HG03045 (cell line): ENCODE measurements around the gene PIEZO1.

Experiments used
- ATAC-seq: cut with Tn5 transposase; IDR thresholded peaks from one replicate; pipeline ENCODE4 v1.9.1; 2021; ENCODE audit warnings: mild to moderate bottlenecking, moderate library complexity; ENCODE audit not compliant: unreplicated experiment

Gene PIEZO1

DNA sequence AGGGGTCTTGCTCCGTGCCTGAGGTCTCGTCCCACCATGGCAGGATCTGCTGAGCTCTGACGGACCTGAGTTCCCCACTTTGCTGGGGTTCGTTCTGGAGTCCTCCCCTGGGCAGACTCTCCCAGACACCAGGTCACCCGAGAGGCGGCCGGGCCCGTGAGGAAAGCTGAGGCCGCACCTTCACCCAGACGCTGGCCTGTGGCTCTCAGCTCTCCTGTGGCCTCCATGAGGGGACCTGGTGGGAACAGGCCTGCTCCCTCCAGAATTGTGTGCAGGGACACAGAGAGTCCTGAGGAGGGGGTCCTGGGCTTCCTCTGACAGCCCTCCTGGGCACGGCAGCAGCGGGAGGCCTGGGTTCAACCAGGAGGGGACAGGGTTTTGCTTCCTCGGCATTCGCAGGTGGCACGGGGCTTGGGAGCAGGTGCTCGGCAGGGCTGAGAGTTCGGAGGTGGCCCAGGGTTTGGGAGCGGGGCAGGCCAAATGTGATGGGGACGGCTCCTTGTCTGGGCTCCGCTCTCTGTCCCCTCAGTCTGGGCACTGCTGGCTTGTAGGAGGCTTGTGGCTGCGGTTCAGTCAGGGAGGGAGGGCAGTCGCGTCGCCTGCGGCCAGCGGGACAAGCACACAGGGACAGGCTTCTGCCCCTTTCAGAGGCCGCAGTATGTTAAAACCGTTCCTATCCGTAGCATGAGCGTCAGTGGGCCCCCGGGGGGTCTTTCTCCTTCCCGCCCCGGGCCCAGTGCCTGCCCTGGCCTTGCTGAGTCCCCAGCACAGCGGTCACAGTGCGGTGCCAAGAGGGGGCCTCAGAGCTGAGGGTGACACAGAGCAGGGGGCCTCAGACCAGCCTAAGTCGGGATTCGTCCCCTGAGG, 90.6 kb downstream of the PIEZO1 start:
- ATAC-seq = no peak

DNA sequence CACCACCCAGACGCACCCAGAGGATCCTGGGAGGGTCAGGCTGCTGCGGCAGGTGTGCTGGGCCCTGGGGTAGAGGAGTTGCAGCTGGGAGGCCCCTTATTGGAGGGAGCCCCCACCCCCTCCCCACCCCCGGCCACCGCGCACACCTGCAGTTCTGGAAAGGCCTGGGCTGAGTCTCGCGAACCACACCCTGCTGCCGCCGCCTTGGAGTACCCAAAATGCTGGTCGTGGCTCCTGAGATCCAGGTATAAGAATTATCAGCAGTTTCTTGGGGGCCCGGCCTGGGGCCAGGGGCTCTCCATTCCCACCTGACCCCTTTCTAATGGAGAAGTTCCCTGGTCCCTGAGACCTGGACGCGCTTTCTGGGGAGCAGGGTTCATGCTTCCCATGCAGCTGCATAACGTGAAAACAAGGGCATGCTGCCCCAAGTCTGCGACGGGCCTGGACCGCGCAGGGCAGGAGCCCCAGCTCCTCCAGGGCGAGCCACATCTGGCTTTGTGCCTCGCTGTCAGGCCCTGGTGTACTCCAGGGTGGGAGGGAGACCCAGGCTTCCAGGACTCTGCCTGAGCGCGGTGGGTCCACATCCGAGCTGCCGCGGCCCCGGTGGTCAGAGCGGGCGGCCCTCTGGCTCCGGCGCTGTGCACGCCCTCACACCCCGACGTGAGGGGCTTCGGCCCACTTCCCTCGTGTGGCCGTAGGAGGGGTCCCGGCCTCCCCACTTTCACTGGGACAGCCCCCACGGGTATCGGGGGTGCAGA, 91.4 kb downstream of the PIEZO1 start:
- no peak for ATAC-seq

DNA sequence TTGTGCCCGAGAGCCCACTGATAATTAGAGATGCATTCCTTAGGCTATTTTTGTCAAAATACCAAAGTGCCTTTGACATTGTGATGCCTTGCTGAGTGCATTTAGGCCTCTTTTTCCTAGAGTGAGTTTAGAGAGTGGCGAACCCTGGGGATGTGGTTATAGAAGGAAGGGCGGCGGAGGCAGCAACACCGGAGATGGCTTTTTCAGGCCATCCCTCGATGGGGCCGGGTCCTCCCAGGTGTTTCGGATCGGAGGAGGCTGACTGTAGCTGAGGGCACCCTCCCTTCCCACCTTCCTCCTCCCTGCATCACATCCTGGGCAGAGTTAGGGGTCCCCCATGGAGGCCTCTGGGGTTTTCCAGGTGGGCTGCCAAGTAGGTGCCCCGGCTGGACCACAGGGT, 92.2 kb downstream of the PIEZO1 start:
- no peak for ATAC-seq

DNA sequence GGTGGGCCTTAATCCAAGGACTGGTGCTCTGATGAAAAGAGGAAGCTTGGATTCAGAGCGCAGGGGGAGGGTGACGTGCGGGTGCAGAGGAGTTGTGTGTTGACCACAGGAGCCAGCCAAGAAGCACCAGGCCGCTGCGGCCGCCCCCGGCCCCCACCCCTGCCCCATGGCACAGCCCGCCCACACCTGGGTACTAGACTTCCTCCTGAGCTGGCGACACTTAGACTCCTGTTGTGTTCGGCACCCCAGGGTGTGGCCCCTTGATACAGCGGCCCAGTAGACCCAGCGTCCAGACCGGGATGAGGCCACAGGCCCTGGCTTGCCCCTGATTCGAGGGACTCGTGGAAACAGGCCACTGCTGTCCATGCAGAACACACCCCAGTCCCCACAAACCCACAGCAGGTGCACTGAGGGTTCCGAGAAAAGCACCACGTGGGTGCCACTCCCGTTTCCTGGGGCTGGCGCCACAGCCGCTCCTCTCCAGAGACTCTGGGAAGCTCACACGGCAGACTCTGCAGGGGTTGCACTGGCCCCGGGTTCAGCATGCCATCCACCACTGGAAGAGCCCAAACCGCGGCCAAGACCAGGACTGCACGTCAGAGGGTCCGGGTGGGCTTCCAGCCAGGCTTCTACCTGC, 93.0 kb downstream of the PIEZO1 start:
- no peak for ATAC-seq

DNA sequence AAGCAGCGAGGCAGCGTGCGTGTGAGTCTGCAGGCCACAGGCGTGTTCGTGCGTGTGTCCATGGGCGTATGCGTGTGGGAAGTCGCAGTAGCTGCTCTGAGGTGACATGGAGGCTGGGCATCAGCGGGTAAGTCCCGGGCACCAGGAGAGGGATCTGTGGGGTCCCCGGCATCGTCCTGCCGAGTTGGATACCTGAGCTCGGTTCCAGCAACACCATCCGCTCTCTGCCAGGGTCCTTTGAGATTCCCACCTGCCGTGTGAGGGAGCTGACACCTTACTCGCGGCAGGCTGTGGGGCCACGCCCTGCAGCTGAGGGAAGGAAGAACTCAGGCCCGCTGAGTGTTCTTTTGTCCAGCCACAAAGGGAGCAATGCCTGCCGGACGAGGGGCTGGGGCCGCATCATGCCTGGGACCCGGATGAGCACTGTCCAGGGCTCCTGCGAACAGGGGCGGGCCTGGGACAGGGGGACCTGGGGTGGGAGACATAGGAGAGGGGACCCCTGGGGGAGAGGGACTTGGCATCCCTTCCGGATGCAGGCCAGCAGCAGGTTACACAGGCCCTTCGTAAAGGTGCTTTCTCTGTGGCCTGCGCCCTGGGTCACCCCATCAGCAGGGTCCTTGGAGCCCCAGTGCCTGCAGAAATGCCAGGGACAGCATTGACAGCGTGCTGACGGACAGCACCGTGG, 93.7 kb downstream of the PIEZO1 start:
- ATAC-seq = no peak

DNA sequence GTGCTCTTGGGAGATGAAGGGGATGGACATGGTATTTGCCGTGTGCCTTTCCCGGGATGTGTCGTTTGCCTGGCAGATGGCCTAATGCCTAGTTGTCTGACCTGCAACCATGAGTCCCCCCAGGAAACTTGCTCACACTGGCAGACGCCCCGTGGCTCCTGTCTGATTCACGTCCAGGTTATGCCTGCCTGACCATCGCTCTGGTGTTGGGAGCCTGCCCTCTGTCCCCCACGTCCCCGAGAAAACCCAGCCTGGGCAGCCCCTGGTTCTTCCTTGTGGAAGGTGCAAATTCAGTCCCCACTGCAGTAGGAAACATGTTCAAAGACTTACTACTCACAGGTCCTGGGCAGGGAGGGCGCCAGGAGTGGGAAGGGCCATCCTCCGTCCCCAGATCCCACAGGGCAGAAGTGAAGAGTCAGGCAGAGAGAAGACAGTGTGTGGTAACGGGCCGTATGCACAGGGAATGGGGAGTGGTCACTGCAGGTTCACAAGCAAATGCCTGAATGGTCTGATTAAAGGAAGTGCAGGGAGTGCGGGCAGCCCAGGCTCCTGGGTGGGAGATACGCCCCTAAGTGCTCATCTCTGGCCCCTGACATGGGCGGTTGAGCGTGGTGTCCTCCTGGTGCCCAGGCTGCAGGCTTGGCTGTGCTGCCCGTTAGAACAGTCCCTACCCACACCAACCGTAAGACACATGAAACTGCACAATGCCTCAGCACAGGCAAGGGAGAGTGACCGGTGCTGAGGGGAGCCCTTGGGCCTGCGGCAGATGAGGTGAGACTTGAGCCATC, 94.5 kb downstream of the PIEZO1 start:
- ATAC-seq = no peak

DNA sequence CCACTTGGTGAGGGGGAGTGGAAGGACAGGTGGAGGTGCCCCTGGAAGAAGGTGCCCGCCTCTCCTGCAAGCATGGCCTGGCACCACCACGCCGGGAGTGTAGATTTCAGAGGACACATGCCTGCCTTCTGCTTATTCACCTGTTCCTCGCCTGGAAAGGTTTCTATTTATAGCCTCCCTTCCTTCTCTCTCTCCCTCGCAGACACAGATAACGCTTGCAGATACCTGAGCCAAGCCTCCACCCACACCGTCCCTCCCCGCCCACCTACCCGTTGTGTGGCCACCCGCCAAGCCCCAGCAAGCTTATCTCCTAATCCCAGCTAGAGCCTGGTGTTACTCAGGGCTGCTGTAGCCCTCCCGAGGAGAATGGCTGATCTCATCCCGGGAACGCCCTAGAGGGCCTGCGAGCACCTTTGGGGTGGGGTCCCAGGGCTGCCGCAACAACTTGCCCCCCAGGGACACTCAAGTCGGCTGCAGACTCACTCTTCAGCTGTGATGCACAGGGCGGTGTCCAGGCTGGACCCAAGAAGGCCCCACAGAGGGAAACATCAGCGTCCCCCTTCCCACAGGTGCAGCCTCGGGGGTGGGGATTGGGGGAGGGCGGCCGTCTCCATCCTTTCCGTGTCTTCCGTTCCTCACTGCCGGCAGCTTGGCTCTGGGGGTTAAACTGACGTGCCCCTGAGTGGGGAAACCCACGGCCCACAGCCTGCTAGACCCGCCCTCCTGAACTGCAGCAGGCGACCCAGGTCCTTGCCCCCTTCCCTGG, 96.8 kb downstream of the PIEZO1 start:
- ATAC-seq = no peak

DNA sequence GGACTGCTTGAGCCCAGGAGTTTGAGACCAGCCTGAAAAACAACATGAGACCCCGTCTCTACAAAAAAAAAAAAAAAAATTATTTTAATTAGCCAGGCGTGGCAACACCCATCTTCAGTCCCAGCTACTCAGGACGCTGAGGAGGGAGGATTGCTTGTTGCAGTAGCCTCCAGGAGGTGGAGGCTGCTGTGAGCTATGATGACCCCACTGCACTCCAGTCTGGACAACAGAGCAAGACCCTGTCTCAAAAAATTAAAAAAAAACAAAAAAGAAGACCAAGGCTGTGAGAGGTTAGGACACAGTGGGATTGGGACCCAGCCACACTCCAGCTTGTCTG, 97.4 kb downstream of the PIEZO1 start:
- no peak for ATAC-seq

DNA sequence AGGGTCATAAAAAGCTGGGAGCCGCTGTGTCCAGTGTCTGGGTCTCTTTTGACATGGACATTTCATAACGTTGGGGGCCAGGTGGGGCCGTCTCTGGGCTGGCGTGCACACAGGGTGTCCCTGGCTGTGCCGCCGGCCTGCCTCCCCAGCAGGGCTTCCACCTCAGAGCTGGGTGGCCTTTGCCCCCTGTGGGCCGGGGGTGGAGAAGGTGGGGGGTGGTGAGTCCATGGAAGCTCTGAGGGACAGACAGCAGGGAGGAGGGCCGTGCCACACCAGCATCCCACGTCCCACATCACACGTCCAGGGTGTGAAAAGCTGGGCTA, 97.8 kb downstream of the PIEZO1 start:
- ATAC-seq = no peak

DNA sequence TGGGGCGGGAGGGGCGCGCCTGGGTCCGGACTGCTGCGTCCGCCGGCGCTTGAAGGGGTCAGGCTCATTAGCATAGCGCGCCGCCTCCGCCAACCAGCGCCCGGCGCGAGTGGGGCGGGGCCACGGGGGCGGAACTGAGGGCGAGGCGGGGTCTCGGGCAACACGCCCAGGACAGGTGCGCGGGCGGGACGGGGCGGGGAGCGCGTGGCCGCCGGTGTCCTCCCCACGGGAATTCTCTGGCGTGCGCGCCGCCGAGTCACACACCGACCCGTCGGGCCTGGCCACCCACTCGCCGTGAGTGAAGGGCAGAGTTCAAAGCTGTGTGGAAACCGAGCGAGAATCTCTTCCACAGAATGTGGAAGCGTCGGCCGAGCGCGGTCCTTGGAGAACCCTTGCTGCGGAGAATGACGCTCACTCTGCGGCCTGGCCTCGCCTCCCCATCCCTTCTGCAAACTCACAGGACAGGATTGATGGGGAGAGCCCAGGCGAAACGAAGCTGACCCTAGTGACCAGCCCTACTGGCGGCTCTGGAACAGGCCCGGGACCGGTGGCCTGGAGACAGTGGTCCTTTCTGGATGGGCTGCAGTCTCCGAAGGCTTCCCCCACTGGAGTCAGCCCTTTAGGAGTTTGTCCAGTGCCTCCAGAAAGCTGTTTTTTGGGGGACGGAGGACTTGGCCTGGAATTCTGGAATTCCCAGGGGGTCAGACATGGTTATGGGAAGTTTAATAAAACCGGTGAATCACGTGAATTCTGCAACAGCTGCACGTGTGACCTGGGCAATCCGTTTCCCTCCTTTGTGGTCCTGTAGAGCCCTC, 98.4 kb downstream of the PIEZO1 start, which contains the start of gene SNAI3:
Gene SNAI3, minus strand, starts transcription at position 69 of the 815 bp plus-strand sequence. CDS start 101 bp downstream, outside the sequence.
- ATAC-seq = peak; percentile 69

DNA sequence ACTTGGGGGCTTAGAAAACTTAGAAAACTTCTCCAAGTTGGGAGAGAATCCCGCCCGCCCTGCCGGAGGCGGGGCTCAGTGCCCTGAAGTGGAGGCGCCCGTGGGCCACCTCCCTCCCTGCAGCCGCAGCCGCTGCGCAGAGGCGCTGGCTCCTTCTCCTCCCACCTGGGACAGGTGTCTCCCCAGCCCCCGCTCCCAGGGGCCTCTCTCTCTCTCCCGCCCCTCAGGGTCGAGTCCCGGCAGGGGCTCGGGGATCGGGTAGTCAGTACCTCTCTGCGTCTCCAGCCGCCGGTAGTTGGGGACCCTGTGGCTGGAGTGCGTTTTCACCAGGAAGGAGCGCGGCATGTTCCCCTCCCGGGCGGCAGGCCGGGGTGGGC, 99.0 kb downstream of the PIEZO1 start:
- peak; percentile 14 for ATAC-seq

DNA sequence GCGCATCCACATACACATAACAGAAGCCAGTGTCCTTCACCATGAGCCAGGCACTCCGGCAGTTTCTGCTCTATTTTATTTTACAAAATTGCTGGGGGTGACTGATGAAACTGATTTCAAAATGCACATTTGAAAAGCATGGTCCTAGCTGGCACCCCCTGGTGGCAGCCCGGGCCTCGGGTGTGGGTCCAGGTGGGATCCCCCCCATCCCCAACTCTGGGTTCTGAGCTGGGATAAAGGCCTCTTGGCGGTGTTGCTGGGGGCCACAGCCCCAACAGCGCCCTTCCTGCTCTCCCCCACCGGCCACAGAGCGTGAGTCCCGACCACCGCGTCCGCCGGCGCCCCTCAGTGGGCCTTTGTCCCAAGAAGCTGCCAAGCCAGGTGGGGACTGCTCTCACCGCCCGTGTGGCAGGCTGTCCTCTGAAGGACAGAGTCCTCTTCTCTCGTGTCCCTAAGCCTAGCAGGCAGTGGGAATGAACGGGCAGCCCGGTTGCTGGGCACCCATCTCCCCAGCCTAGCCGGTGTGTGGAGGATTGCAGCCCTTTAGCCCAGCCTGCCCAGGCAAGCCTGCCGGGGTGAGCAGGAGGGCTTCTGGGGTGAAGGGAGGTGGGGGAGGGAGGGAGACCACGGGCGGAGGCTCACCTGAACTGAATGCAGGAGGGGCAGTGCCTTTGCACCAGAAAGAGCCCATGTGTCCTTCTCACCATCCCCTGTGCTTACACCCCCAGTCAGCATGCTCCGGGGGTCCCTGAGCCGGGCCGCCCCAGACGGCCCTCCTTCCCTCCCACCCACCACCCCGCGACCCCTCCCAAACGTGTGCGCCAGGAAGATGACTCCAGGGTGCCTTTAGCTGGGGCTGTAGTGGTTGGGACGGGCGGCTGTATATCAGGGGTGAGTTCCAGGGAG, 99.6 kb downstream of the PIEZO1 start:
- no peak for ATAC-seq

DNA sequence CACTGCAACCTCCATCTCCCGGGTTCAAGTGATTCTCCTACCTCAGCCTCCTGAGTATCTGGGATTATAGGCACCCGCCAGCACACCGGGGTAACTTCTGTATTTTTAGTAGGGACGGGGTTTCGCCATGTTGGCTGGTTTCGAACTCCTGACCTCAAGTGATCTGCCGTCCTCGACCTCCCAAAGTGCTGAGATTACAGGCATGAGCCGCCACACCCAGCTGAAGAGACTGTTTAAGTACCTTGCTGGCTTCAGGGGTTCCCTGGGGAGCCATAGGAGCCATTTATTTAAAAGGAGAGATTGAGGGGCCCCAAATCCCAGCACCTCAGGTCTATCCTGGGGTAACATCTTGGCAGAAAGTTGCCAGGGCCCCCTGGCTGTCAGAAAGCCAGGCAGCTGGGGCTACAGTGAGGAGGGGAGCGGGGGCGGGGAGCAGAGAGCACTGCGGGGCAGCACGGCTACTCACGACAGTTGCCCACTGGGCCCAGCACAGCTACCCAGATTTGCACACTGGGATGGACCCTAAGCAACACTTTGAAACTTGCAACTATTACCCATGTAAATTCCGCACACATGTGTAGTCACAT, 100.4 kb downstream of the PIEZO1 start:
- no peak for ATAC-seq

DNA sequence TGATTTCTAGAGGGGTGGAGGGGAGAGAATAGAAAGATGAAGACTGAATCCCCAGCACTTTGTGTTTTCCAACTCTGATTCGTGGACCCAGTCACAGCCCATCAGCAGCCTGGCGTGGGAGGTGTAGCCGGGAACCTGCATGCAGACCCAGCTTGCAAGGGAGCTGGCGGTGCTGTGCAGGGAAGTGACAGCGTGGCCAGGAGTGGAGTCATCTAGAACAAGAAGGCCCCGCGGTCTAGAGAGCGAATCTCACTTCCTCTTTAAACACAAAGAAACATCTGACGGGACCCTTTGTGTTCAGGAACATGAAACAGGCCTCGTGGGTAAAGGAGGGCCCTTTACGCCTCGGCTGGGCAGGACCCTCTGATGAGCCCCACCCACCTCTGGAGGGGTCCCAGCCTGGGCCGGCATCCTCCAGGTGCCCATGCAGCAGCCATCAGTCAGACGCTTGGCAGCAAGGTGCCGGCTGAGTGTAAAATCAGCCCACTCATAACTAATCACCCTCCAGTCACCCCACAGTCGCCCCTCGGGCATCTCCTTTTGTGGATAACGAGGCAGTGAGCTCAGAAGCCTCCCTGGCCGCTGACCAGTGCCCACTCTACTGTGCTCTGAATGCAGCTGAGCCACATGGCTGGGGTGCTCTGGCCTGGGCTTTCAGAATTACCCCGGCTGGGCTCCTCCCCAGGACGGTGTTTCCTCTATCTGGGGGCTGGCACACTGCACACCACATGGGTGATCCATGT, 103.1 kb downstream of the PIEZO1 start:
- ATAC-seq = peak; percentile 56

DNA sequence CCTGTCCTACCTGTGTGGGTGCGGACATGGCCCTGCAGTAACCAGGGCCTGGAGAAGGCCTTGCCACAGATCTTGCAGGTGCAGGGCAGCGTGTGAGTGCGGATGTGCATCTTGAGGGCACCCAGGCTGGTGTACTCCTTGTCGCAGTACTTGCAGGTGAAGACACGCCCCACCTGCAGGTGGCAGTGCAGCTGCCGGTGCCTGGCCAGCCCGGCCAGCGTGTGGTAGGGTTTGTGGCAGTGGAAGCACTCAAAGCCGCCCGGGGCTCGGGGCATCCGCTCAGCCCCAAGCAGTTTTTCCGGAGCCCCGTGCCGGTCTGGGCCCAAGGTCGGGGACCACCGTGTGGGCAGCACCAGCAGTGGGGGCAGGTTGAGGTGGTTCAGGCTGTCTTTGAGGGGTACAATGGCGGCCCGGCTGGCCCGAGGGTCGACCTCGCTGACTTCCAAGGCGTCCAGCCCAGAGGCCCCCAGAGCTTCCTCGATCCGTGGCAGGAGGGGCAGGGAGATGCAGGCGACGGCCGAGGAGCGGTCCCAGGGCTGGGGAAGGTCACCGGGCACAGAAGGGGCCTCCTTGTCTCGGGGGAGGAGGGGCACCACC, 103.8 kb downstream of the PIEZO1 start:
- no peak for ATAC-seq

DNA sequence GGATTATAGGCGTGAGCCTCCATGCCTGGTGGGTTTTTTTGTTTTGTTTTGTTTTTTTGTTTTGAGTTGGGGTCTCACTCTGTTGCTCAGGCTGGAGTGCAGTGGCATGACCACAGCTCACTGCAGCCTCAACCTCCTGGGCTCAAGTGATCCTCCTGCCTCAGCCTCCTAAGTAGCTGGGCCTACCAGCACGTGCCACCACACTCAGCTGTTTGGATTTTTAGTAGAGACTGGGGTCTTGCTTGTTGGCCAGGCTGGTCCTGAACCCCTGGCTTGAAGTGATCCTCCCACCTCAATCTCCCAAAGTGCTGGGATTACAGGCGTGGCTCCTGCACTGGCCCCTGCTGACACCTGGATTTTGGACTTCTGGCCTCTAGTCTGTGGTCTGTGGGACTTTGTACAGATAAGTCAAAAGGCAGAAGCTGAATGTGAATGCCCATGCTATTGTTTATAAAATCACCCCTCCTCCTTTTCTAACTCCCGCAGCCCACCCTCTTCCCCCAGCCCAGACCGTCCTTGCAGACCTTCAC, 104.4 kb downstream of the PIEZO1 start:
- no peak for ATAC-seq
